Aortic smooth muscle cell (primary cell): ENCODE data around the gene OR10Z1. TPM values are rescaled to one million over a fixed set of nuclear protein-coding genes. Genes with fewer than 3 reads are reported as not detected.

ENCODE experiments used
- total RNA-seq: library from RNA; depleted of rRNA; stranded (reverse); fragments of >200 nt; gene quantifications from 2 replicates; pipeline ENCODE4 v1.2.3, GENCODE V29; 2014

OR10Z1 gene
- not detected in 2 replicates for total RNA-seq

GRCh38 chr1:158604968-158605367 lies at the start of gene OR10Z1:
Gene OR10Z1 (plus strand): TSS chr1:158605268. CDS start chr1:158606439, 1,171 bp downstream.

GRCh38 chr1:158570480-158570879 lies 34.6 kb upstream of the OR10Z1 start, which contains the start of gene OR6P1:
Gene OR6P1 (minus strand): TSS chr1:158570580. CDS start chr1:158563604, 6,976 bp downstream.

GRCh38 chr1:158579733-158580132 lies 25.3 kb upstream of the OR10Z1 start, which contains the start of gene OR10X1:
Gene OR10X1 (minus strand): TSS chr1:158579899. CDS start chr1:158579899, 0 bp downstream.

Other genes starting within 250 kb of the OR10Z1 start
- gene OR10T2, start 205.8 kb upstream of the OR10Z1 start, total RNA-seq, result not detected in 2 replicates
- gene OR10K2, start 179.0 kb upstream of the OR10Z1 start, total RNA-seq, result not detected in 2 replicates
- not detected in 2 replicates for gene OR10K1, start 143.4 kb upstream of the OR10Z1 start, total RNA-seq
- gene OR10R2, start 133.0 kb upstream of the OR10Z1 start, total RNA-seq, result not detected in 2 replicates
- gene OR6Y1, start 50.9 kb upstream of the OR10Z1 start, total RNA-seq, result not detected in 2 replicates
- gene OR6P1, start 34.7 kb upstream of the OR10Z1 start, total RNA-seq, result not detected in 2 replicates
- gene OR10X1, start 25.4 kb upstream of the OR10Z1 start, total RNA-seq, result not detected in 2 replicates
- under 0.01 and 0.12 TPM in 2 replicates for gene SPTA1, start 81.4 kb downstream of the OR10Z1 start, total RNA-seq
- not detected in 2 replicates for gene OR6K2, start 95.4 kb downstream of the OR10Z1 start, total RNA-seq
- gene OR6K3, start 115.5 kb downstream of the OR10Z1 start, total RNA-seq, result not detected in 2 replicates
- not detected in 2 replicates for gene OR6K6, start 149.5 kb downstream of the OR10Z1 start, total RNA-seq
- not detected in 2 replicates for gene OR6N1, start 166.9 kb downstream of the OR10Z1 start, total RNA-seq
- gene OR6N2, start 175.9 kb downstream of the OR10Z1 start, total RNA-seq, result not detected in 2 replicates
- gene MNDA, start 226.1 kb downstream of the OR10Z1 start, total RNA-seq, result not detected in 2 replicates